DMS79 treated with DMSO at 0.1 percent for 48 hours (cell line): ENCODE results near the gene SLC4A1.
"Not testable (repeated sequence)": the region's sequence is repeated elsewhere in the genome, so short reads cannot be mapped to it uniquely, and the experiment has no call there.

ENCODE experiments used
- DNase-seq: peaks from one replicate; lab custom pipeline; 2025; lab: John Stamatoyannopoulos, UW

Gene SLC4A1

GRCh38 chr17:44256671-44257070 lies 11.3 kb downstream of the SLC4A1 start:
- DNase-seq: no peak

- no peak for DNase-seq
Observed at GRCh38 chr17:44255915-44256314, 12.0 kb downstream of the SLC4A1 start.

DNA sequence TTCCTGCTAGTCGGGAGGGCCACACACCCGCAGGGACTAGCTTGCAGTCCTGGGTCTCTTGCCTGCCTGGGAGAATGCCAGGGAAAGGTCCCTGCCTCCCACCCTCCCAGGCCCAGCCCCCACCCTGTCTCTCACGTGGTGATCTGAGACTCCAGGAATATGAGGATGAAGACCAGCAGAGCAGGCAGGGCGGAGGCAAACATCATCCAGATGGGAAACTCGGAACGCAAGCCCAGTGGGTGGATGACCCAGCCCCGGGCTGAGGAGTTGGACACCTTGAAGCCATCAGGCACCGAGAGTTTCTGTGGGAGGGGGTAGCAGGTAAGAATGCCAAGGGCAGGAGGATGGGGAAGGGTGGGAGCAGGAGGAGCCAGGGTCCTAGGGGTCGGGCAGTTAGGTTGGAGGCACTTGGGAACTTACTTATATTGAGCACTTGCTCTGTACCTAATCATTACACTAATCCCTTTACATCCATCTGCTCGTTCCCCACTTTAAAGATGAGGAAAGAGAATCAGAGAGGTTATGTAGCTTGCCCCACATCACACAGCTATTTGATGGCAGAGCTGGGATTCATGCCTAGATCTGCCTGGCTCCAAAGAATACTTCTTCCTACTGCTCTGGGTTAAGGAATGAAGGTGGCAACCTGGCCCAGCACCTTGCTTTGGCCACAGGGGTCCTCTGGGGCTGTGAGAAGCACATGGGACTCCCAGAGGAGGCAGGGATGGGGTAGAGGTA lies 13.4 kb downstream of the SLC4A1 start:
- DNase-seq: no peak

GRCh38 chr17:44253006-44253405 lies 14.9 kb downstream of the SLC4A1 start:
- DNase-seq: no peak

- no peak for DNase-seq
Observed at GRCh38 chr17:44251062-44251461, 16.9 kb downstream of the SLC4A1 start.

DNA sequence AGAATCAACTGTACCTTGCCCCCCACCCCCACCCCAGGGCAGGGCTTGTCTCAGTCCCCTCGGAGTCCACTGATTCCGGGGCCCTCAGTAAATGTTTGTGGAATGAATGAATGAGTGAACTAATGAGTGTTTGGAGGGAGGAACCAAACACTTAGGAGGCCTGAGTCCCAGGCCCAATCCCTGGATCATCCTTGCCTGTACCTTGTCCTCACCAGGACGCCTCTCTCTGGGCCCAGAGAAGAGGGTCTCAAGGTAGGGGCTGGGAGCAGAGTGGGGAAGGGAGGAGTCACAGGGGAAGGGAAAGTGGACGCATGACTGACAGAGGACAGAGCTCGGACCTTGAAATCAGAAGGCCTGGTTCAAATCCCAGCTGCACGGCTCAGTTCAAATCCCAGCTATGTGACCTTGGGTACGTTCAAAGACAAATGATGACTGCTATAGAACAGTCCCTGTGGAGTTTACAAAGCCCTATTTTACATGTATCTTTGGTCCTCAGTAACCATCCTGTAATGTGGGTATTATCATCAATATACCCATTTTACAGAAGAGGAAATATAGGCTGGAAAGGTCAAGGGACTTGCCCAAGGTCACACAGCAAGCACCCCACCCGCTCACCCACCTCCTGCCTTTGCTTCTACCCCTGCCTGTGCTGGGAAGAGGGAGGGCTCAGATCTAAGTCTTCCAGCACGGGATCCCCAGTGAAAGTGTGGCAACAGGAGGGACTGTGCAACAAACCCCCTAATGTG lies 18.3 kb downstream of the SLC4A1 start:
- no peak for DNase-seq

DNA sequence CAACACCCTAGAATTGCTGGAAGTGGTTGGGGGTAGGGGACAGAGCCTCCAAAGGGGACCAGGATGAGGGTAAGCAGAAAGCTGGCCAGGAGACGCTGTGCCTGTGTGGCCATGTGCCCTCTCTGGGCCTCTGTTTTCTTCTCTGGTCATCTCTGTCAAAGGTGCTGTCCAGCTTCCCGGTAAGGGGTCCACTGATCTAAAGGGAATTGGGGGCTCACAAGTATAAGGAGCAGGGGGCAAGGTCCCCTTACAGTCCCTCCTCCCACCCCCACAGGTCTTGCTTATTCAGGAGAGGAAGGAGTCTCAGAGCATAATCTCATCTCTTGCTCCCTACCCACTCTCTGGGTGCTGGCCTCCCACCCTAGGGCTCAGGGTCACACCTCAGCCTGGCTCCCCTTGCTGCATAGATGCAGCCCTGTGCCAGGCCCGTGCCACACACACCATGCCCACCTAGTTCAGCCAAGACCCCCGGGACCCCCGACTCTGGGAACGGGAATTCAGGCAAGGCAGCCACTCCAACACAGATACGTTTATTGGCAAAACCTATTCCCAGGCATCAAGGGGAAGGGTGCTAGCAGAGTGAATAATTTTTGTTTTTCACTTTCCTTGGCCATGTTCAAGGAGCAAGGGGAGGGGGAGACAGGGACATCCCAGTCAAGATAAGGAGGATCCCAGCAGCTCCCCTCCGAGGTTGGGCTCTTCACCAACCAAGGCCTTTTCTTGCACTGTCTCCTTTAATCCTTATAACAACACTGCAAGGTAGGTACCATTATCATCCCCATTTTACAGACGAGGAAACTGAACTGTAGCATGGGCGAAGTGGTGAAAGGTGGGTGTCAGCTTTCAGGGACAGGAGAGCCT lies 19.8 kb downstream of the SLC4A1 start:
- DNase-seq: no peak

DNA sequence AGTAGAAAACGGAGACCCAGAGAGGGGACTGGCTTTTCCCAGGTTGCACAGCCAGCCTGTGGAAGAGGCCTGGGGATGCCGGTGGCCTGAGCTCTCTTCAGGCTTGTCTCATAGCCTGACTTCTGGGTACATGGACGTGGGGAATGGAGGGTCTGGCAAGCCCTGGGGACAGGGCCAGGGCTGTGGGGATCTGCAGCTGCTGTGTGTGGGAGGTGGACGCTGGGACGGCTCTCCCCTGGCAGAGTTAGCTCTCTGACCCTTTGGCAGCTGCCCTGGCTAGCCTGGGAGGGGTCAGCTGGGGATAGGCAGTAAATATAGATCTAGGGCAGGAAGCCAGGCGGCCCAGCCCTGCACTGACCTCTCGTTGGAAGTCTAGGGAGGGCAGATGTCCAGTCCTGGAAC lies 20.5 kb downstream of the SLC4A1 start:
- no peak for DNase-seq

GRCh38 chr17:44241106-44241624 lies 26.8 kb downstream of the SLC4A1 start:
- DNase-seq: no peak

DNA sequence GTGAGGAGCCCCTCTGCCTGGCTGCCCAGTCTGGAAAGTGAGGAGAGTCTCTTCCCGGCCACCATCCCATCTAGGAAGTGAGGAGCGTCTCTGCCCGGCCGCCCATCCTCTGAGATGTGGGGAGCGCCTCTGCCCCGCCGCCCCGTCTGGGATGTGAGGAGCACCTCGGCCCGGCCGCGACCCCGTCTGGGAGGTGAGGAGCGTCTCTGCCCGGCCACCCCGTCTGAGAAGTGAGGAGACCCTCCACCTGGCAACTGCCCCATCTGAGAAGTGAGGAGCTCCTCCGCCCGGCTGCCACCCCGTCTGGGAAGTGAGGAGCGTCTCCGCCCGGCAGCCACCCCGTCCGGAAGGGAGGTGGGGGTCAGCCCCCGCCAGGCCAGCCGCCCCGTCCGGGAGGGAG lies 30.0 kb downstream of the SLC4A1 start:
- DNase-seq: not testable (repeated sequence)

DNA sequence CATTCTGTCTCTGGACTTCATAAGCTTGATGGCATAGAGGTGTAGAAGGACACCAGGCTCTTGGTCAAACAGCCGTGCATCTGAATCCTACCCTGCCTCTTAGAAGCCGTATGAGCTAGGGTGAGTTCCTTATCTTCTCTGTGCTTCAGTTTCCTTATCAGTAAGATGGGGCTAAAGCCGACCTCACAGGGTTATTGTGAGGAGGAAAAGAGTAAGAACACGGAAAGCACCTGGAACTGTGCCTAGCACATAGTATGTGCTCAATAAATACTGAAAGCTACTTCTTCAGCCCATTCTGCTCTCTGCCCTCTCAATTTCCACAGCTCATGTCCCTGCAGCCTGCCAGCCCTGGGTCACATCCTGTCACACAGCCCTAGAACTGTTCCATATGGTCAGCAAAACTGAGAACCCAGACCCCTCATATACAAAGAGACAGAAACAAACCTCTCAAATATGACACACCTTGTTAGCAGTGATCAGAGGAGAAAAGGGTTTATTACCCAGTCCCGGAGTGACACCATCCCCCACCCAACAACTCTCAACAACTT lies 31.4 kb downstream of the SLC4A1 start:
- DNase-seq: no peak

DNA sequence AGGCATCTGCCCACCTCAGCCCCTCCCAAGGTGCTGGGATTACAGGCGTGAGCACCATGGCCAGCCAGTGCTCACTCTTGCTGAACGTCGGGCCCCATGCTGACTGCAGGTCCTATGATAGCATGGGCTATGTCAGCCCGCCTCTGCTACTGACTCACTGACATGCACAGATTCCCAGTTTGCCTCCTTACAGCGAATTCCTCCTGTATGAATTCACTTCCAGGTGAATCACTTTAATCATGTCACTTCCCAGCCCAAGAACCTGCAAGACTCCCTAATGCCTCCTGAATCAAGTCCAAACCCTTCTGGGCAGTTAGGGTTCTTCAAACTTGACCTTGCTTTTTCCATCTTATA lies 32.4 kb downstream of the SLC4A1 start:
- DNase-seq: no peak

GRCh38 chr17:44233582-44233981 lies 34.4 kb downstream of the SLC4A1 start:
- DNase-seq: no peak

GRCh38 chr17:44232061-44232460 lies 35.9 kb downstream of the SLC4A1 start:
- no peak for DNase-seq

DNA sequence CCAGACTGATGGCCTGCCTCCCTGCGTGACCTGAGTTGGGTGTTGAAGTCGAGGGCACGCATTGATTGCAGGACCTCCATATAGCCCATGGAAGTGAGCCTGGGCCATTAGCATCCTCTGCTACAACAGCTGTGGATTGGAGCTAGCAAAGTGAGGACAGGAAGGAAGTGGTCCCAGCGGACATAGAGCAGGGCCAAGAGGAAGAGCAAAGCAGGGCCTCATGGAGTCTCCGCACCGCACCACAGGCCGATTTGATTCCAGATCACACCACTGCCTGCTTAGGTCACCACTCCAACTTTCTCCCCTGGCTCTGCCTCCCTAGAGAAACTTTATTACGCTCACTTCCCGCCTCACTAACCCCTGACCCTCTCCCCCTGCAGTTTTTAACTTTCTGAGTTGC lies 37.8 kb downstream of the SLC4A1 start:
- no peak for DNase-seq

DNA sequence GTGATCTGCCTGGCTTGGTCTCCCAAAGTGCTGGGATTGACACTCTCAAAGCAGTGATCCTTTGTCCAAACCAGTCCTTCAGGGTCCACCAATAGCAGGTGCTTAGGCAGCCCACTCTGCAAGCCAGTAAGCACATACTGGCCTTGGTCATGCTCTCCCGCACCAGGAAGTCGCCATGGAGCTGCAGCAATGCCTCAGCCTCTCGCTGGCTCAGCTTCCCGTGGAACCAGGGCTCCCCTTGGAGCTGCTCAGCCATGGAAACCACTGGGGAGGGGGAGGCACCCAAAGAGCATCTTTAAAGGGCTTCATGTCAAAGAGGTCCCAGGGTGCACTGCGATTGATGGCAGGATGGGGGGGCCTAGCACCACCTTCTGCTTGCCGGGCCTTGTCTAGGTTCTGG lies 38.8 kb downstream of the SLC4A1 start:
- DNase-seq: no peak

DNA sequence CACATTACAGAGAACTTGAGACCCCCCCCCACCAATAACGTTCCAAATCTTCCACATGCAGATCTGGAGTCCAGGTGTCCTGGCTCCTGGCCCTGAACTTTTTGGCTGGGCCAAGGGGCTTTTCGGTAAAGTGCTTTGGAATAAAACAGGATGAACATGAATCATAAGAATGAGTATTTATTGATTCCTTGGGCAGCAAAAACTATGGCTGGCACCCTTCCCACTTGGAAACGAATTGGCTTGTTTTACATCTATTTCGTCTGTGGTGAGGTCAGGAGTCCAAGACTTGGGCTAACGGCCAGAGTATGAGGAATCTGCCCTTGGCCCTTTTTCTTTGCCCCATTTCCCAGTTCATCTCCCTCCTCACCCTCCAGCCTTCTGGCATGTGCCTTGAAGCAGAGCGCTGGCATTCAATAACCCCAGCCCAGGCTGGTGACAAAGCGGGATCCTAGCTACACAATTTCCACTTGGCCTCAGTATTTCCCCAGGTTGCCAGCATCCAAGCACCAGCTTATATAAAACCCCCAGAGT lies 44.3 kb downstream of the SLC4A1 start:
- no peak for DNase-seq

DNA sequence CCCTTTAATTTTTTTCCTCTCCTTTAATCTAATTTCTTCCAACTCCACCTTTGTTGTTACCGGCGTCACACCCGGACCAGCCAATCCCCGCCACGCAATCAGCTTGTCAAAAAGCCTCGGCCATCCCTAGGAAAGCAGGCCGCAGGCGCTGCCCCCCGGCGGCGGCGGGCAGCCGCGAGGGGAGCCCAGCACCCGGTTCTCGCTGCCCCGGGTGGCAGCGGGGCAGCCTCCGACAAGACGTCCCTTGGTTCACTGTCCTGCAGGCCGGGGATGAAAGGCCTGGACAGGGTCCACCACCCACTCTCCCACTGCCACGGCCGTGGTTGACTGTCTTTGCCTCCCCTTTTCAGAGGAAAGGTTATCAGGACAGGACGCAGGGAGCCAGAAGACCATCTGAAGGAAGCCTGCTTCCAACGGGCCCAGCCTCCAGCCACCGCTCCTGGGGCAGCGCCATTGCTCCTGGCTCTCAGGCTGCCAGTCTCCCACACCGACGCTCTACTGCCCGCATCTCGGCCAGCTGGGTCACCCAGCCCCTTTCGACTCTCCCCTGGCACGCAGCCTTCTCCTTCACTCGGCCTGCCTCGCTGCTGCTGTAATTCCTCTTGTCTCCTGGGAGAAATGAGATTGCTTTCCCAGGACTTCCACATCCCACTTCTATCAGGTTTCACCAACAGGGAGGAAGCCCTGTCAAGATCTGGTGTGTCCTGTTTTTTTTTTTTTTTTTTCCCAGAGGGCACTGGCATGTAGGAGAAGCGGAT lies 45.6 kb downstream of the SLC4A1 start:
- peak; percentile 78 for DNase-seq

- no peak for DNase-seq
Observed at GRCh38 chr17:44221862-44222111, 46.1 kb downstream of the SLC4A1 start.

- DNase-seq: peak; percentile 76
Observed at GRCh38 chr17:44221084-44221861, 46.7 kb downstream of the SLC4A1 start.
